Activated CD4-positive, alpha-beta T cell treated with anti-CD3 and anti-CD28 coated beads for 36 hours (primary cell): ENCODE results near the gene BASP1. TPM values are rescaled to one million over a fixed set of nuclear protein-coding genes. Genes with fewer than 3 reads are reported as not detected.

Source experiments
- ATAC-seq: fragments of 200-7000 bp; cut with Tn5 transposase; one replicate; pipeline ENCODE4 v1.10.0; 2021; ENCODE audit warnings: mild to moderate bottlenecking, moderate library complexity
- CTCF ChIA-PET: fragments of 350-600 bp; sonication (Branson Sonifier 250); formaldehyde crosslinking; loops from one replicate; lab custom pipeline; 2021; ENCODE audit warnings: antibody characterized with exemption; lab: Charles Lee
- POLR2A ChIA-PET: fragments of 350-600 bp; sonication (Branson Sonifier 250); formaldehyde crosslinking; loops from one replicate; lab custom pipeline; 2021; ENCODE audit warnings: antibody characterized with exemption, inconsistent platforms; lab: Charles Lee
- DNase-seq: peaks from one replicate; pipeline ENCODE4 v3.0.0-alpha.2; 2020
- H3K27ac Mint-ChIP-seq: one replicate; pipeline ENCODE4 v1.8.0; 2021; ENCODE audit warnings: mixed read lengths
- H3K27me3 Mint-ChIP-seq: one replicate; pipeline ENCODE4 v1.8.0; 2021; ENCODE audit warnings: mixed read lengths
- H3K36me3 Mint-ChIP-seq: one replicate; pipeline ENCODE4 v1.8.0; 2021; ENCODE audit warnings: low read depth, mixed read lengths
- H3K4me1 Mint-ChIP-seq: one replicate; pipeline ENCODE4 v1.8.0; 2021; ENCODE audit warnings: mixed read lengths
- H3K4me3 Mint-ChIP-seq: one replicate; pipeline ENCODE4 v1.8.0; 2021; ENCODE audit warnings: mild to moderate bottlenecking, moderate library complexity, mixed read lengths
- H3K9me3 Mint-ChIP-seq: one replicate; pipeline ENCODE4 v1.8.0; 2021; ENCODE audit warnings: low read depth, mixed read lengths
- intact Hi-C, 2 experiments: fragments of 100-400 bp; cut with DNase I in 1 of 2; cut with micrococcal nuclease in 1 of 2; formaldehyde crosslinking; loops; one replicate each; pipeline versions ENCODE4 v1.14.2 to v1.15.1; 2022 to 2024; cut with DNase I, micrococcal nuclease
- total RNA-seq, 2 experiments: library from RNA; stranded (reverse); gene quantifications; one replicate each; pipeline ENCODE4 v1.2.3, GENCODE V29; 2021

The BASP1 gene
- total RNA-seq, 2 experiments from 2014 or later: 1.3 to 1.6 TPM

GRCh38 chr5:17276445-17276844 is 59.0 kb downstream of the BASP1 start:
- CTCF ChIA-PET: no interaction called here
- Mint-ChIP-seq H3K4me1 (no peaks in the 10 kb centered on the region), H3K27me3 (no peaks in the 10 kb centered on the region), H3K27ac (no peak overlapping the region), H3K36me3 (no peaks in the 10 kb centered on the region), H3K9me3 (peaks cover 2% of the 10 kb centered on the region), H3K4me3 (no peak overlapping the region)
- POLR2A ChIA-PET: no interaction called here
- intact Hi-C loops: no loop called here
- DNase-seq (no peak), ATAC-seq (no peak)

DNA sequence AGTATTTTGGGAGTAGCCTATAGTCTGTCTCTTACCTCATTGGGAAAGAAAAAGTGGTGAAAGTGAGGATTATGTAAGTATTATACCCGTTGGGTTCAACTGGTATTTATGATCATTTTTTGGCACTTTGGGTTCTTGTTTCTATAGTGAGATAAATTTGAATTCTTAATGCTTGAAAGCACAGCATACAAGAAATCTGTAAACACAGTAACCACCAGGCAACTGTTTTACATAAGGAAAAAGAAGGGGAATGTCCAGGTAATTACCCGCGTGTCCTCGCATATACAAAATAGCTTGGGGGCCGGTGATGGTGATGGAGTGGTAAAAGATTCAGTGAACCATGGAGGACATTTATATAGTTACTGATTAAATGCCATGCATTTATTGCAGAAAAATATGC is 60.5 kb downstream of the BASP1 start:
- Mint-ChIP-seq H3K36me3 (no peaks in the 10 kb centered on the region), H3K9me3 (peaks cover 2% of the 10 kb centered on the region), H3K27ac (no peak overlapping the region), H3K4me1 (peaks cover 3% of the 10 kb centered on the region), H3K4me3 (no peak overlapping the region), H3K27me3 (no peaks in the 10 kb centered on the region)
- ChIA-PET CTCF (no interaction called here), POLR2A (no interaction called here)
- no peak for DNase-seq
- intact Hi-C loops: no loop called here
- no peak for ATAC-seq

- POLR2A ChIA-PET: no interaction called here
- Mint-ChIP-seq H3K9me3 (peaks cover 2% of the 10 kb centered on the region), H3K27me3 (no peaks in the 10 kb centered on the region), H3K4me3 (no peak overlapping the region), H3K36me3 (no peaks in the 10 kb centered on the region), H3K27ac (no peak overlapping the region), H3K4me1 (peaks cover 3% of the 10 kb centered on the region)
- intact Hi-C loops: no loop called here
- ATAC-seq (no peak), DNase-seq (no peak)
- CTCF ChIA-PET: no interaction called here
These were observed 61.5 kb downstream of the BASP1 start for GRCh38 chr5:17278931-17279330.

DNA sequence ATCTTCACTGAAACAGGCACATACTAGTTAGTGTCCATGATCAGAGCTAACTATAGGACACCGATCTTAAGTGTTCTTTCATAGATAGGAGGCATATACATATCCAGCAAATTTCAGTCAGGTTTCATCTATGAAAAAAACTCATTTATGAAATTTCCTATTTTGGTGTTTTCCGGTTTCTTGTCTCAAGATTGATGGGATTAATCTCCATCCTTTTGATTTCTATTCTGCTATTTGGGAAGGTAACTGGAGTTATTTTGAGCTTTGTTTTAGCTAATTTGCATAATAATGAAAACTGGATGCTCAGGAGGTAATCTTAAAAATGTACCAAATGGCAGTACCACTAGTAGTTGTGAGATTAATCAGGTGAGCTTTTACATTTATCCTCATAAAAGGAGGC is 62.1 kb downstream of the BASP1 start:
- H3K27ac Mint-ChIP-seq: no peak overlapping the region
- peaks cover 3% of the 10 kb centered on the region for H3K4me1 Mint-ChIP-seq
- no peaks in the 10 kb centered on the region for H3K36me3 Mint-ChIP-seq
- H3K4me3 Mint-ChIP-seq: no peak overlapping the region
- POLR2A ChIA-PET: no interaction called here
- H3K9me3 Mint-ChIP-seq: peaks cover 2% of the 10 kb centered on the region
- ATAC-seq: no peak
- H3K27me3 Mint-ChIP-seq: no peaks in the 10 kb centered on the region
- DNase-seq: no peak
- CTCF ChIA-PET: interaction anchor here (1.2 kb wide), 1 partner anchor 9 kb away, joined by 4 read pairs; no protein-coding TSS in a partner anchor
- intact Hi-C loops: no loop called here

DNA sequence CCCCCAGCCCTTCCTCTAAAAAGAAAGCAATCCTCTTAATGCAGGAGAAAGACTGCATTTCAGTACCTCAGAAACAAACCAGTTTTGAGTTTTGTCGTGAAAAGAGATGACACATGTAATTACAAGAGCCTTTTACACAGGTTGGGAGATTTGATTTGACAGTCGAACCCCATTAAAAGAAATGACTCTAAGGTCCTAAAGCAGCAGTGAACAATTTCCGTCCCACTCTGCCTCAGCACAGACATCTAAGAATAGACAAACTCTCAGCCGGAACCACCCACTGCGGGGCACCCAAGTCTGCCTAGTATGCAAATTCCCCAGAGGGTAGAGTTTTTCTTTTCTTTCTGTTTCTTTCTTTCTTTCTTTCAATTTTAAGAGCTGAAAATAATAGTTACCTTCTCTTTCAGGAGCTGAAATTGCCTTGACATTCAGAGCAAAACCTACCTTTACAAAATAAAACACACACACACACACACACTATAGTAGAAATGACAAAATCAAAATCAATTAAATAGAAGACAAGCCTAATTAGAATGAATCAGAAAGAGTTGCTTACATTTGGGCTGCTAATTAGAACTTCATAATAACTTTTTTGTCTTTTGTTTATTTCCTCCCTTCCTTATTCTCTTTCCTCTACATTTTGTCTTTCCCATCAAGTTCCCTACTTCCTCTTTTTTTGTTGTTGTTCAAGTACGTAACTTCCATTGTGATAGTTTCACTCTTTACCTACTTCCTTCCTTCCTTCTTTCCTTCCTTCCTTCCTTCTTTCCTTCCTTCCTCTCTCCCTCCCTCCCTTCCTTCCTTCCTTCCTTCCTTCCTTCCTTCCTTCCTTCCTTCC is 65.1 kb downstream of the BASP1 start:
- POLR2A ChIA-PET: no interaction called here
- ATAC-seq (peak; percentile 65), DNase-seq (peak; percentile 37)
- peaks cover 2% of the 10 kb centered on the region for H3K9me3 Mint-ChIP-seq
- no peaks in the 10 kb centered on the region for H3K36me3 Mint-ChIP-seq
- intact Hi-C loops: no loop called here
- H3K27me3 Mint-ChIP-seq: no peaks in the 10 kb centered on the region
- no peak overlapping the region for H3K4me3 Mint-ChIP-seq
- H3K4me1 Mint-ChIP-seq: peaks cover 3% of the 10 kb centered on the region
- CTCF ChIA-PET: interaction anchor here (0.6 kb wide), 1 partner anchor 151 kb away, joined by 4 read pairs; no protein-coding TSS in a partner anchor
- no peak overlapping the region for H3K27ac Mint-ChIP-seq

GRCh38 chr5:17283121-17283415 is 65.6 kb downstream of the BASP1 start:
- POLR2A ChIA-PET: no interaction called here
- ATAC-seq: no peak
- Mint-ChIP-seq H3K36me3 (no peaks in the 10 kb centered on the region), H3K4me1 (peaks cover 3% of the 10 kb centered on the region), H3K4me3 (no peak overlapping the region), H3K27ac (no peak overlapping the region), H3K9me3 (peaks cover 2% of the 10 kb centered on the region), H3K27me3 (no peaks in the 10 kb centered on the region)
- intact Hi-C loops: no loop called here
- CTCF ChIA-PET: interaction anchor here (0.6 kb wide), 2 partner anchors 132 to 151 kb away, joined by 3 to 4 read pairs; no protein-coding TSS in a partner anchor
- DNase-seq: no peak

- H3K4me1 Mint-ChIP-seq: peaks cover under 1% of the 10 kb centered on the region
- CTCF ChIA-PET: no interaction called here
These were observed 70.2 kb downstream of the BASP1 start for GRCh38 chr5:17287501-17288155.

DNA sequence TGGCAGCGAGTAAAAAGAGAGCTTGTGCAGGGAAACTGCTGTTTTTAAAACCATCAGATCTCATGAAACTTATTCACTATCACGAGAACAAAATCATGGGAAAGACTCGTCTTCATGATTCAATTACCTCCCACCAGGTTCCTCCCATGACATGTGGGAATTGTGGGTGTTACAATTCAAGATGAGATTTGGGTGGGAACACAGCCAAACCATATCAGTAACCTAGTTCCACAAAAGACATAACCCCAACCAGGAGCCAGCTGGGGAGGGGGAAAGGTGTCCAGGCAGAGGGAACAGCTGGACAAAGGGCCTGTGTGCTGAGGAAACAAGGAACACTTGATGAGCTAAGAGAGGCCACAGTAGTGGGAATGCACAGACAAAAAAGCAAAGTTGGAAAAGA is 71.1 kb downstream of the BASP1 start:
- ChIA-PET POLR2A (no interaction called here), CTCF (interaction anchor here (1.2 kb wide), 1 partner anchor 9 kb away, joined by 4 read pairs; no protein-coding TSS in a partner anchor)
- ATAC-seq (no peak), DNase-seq (no peak)
- H3K27me3 Mint-ChIP-seq: no peaks in the 10 kb centered on the region
- no peak overlapping the region for H3K27ac Mint-ChIP-seq
- no peaks in the 10 kb centered on the region for H3K36me3 Mint-ChIP-seq
- intact Hi-C loops: no loop called here
- peaks cover 10% of the 10 kb centered on the region for H3K9me3 Mint-ChIP-seq
- H3K4me3 Mint-ChIP-seq: no peak overlapping the region
- H3K4me1 Mint-ChIP-seq: no peaks in the 10 kb centered on the region

More at GRCh38 chr5:17287501-17288155, 70.2 kb downstream of the BASP1 start:
- ATAC-seq: no peak
- no peak overlapping the region for H3K4me3 Mint-ChIP-seq
- peaks cover 10% of the 10 kb centered on the region for H3K9me3 Mint-ChIP-seq
- no peak for DNase-seq
- POLR2A ChIA-PET: no interaction called here
- intact Hi-C loops: no loop called here
- H3K27me3 Mint-ChIP-seq: no peaks in the 10 kb centered on the region
- H3K36me3 Mint-ChIP-seq: no peaks in the 10 kb centered on the region
- H3K27ac Mint-ChIP-seq: no peak overlapping the region

DNA sequence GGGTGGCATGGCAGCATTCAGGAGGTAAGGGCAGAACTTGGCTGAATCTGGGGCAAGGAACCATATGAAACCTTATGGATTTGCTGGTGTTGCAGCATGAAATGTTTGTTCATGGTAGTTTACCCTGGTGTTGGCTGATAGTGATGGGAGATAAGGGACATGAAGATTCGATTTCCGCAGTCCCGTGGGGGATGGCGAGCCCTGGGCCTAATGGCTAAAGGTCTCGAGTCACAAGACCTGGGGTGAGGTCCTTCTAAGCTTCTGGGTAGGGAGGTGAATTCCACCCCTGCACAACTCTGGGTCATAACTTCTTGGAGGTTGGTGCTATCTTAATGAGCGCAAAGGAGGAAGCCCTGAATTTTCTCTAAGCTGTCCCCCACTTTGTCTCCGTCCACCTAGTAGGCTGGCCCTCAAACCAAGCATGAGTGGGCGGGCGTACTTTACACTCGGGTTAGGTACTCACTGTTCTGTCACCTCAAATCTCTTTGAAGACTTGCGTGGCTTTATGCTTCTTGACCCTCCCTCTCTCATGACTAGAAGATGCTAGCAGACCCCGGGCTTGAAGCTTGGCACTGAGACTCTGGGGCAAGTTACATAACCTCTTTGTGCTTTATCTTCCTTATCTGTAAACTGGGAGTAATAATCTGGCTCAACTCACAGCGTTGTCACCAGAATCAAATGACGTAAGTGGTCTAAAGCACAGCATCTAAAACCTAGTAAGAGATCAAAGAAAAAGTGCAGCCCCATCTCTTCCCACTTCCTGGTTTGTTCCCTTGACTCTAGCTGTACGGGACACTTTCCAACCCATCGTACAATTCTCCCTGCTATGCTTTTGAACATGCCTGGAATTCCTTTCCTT is 72.5 kb downstream of the BASP1 start:
- no peaks in the 10 kb centered on the region for H3K27me3 Mint-ChIP-seq
- no peak for ATAC-seq
- no peak overlapping the region for H3K4me3 Mint-ChIP-seq
- no peaks in the 10 kb centered on the region for H3K36me3 Mint-ChIP-seq
- H3K27ac Mint-ChIP-seq: no peak overlapping the region
- no peak for DNase-seq
- intact Hi-C loops: no loop called here
- no peaks in the 10 kb centered on the region for H3K4me1 Mint-ChIP-seq
- ChIA-PET POLR2A (no interaction called here), CTCF (interaction anchor here (1.2 kb wide), 1 partner anchor 10 kb away, joined by 4 read pairs; no protein-coding TSS in a partner anchor)
- H3K9me3 Mint-ChIP-seq: peaks cover 10% of the 10 kb centered on the region

DNA sequence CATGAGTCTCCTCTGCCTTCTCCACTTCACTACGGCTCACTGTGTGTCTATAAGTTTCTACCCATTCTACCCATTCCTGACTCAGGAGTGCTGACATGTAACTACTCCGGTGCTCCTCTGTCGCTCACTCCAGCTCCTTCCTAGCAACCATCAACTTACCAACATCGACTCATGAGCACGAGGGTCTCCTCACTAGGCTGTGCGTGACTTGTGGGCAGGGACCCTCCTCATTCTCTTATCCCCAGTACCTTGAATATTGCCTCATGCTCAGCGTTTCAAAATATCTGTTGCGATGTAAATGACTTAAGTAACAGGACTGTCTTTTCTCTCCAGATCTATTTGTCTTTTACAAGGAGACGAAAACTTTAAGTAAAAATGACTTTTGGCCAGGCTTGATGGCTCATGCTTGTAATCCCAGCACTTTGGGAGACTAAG is 73.1 kb downstream of the BASP1 start:
- no peaks in the 10 kb centered on the region for H3K27me3 Mint-ChIP-seq
- ChIA-PET CTCF (no interaction called here), POLR2A (no interaction called here)
- intact Hi-C loops: no loop called here
- H3K36me3 Mint-ChIP-seq: no peaks in the 10 kb centered on the region
- no peak for DNase-seq
- no peak for ATAC-seq
- no peak overlapping the region for H3K4me3 Mint-ChIP-seq
- no peak overlapping the region for H3K27ac Mint-ChIP-seq
- peaks cover 10% of the 10 kb centered on the region for H3K9me3 Mint-ChIP-seq
- H3K4me1 Mint-ChIP-seq: no peaks in the 10 kb centered on the region

- no peaks in the 10 kb centered on the region for H3K36me3 Mint-ChIP-seq
- no peaks in the 10 kb centered on the region for H3K4me1 Mint-ChIP-seq
- ChIA-PET POLR2A (no interaction called here), CTCF (interaction anchor here (0.6 kb wide), 1 partner anchor 1455 kb away, joined by 4 read pairs; no protein-coding TSS in a partner anchor)
- DNase-seq (no peak), ATAC-seq (no peak)
- no peaks in the 10 kb centered on the region for H3K27me3 Mint-ChIP-seq
- intact Hi-C loops: no loop called here
- H3K9me3 Mint-ChIP-seq: peaks cover 10% of the 10 kb centered on the region
- H3K4me3 Mint-ChIP-seq: no peak overlapping the region
- H3K27ac Mint-ChIP-seq: no peak overlapping the region
These were observed 75.1 kb downstream of the BASP1 start for GRCh38 chr5:17292434-17293015.
